A549 (cell line): Measurements from ENCODE around the gene THBD. TPM values are rescaled to one million over a fixed set of nuclear protein-coding genes. Genes with fewer than 3 reads are reported as not detected.

Source experiments
- ATAC-seq, 2 experiments: fragments of 200-7000 bp in 1 of 2; fragments of >200 bp in 1 of 2; cut with Nextera tagmentation in 1 of 2; cut with Tn5 transposase in 1 of 2; 3 replicates each; pipeline versions ENCODE4 v1.8.0 to v1.9.1; 2018 to 2020; ENCODE audit warnings: mild to moderate bottlenecking in 1 of 2, moderate library complexity in 1 of 2
- CTCF ChIA-PET: fragments of 300-600 bp; sonication (Branson Sonifier 250); formaldehyde crosslinking; extraction: SDS; loops from one replicate; lab custom pipeline; 2021; ENCODE audit warnings: antibody characterized with exemption, inconsistent platforms; lab: Yijun Ruan, JAX
- POLR2A ChIA-PET: fragments of 350-600 bp; formaldehyde crosslinking; extraction: SDS; loops from one replicate; lab custom pipeline; 2021; ENCODE audit warnings: antibody characterized with exemption, inconsistent platforms; lab: Yijun Ruan, JAX
- DNase-seq, 2 experiments: peaks; one replicate each; pipeline versions ENCODE4 v3.0.0 to v3.0.0-alpha.2; 2011 to 2016; ENCODE audit warnings: low read depth in 1 of 2, low spot score in 1 of 2
- FAIRE-seq: peaks from 2 replicates; lab custom pipeline; 2011; peaks lifted over from hg19 to GRCh38; lab: Jason Lieb, UNC
- H3K27ac ChIP-seq, 2 experiments: fragments of >200 bp; sonication (Bioruptor Twin); formaldehyde crosslinking; 3 replicates each; pipeline ENCODE4 v1.5.1; 2016 to 2017
- H3K4me1 ChIP-seq: fragments of >200 bp; sonication (Bioruptor Twin); formaldehyde crosslinking; 3 replicates; pipeline ENCODE4 v1.6.1; 2016
- H3K4me2 ChIP-seq: fragments of >200 bp; sonication (Bioruptor Twin); formaldehyde crosslinking; 3 replicates; pipeline ENCODE4 v1.6.1; 2016
- H3K4me3 ChIP-seq: fragments of >200 bp; sonication (Bioruptor Twin); formaldehyde crosslinking; 3 replicates; pipeline ENCODE4 v1.5.1; 2016
- H3K9me3 ChIP-seq: fragments of >200 bp; sonication (Bioruptor Twin); formaldehyde crosslinking; 3 replicates; pipeline ENCODE4 v1.6.1; 2016
- ATOH8 ChIP-seq: fragments of 250-450 bp; sonication (Bioruptor Pico); IDR thresholded peaks from 2 replicates; pipeline ENCODE4 v1.5.0; 2020; ENCODE audit warnings: low read depth, mild to moderate bottlenecking, moderate library complexity
- CBX2 ChIP-seq: fragments of 200-600 bp; sonication (generic); IDR thresholded peaks from 2 replicates; pipeline ENCODE4 v1.6.1; 2016; ENCODE audit warnings: low read depth, mild to moderate bottlenecking, borderline replicate concordance
- EHF ChIP-seq: fragments of 250-450 bp; sonication (Bioruptor Pico); IDR thresholded peaks from 2 replicates; pipeline ENCODE4 v1.5.0; 2020; ENCODE audit warnings: mild to moderate bottlenecking
- ELK1 ChIP-seq: fragments of 150-350 bp; IDR thresholded peaks from 2 replicates; pipeline ENCODE4 v1.6.1; 2014; ENCODE audit warnings: low read depth, mild to moderate bottlenecking, low read length
- FOSL2 ChIP-seq, 2 experiments: fragments of 450-650 bp in 1 of 2; fragments of >200 bp in 1 of 2; sonication (Bioruptor Twin) in 1 of 2; formaldehyde crosslinking; IDR thresholded peaks; 2 replicates each; pipeline versions ENCODE4 v1.5.0 to v1.6.1; 2016 to 2020; ENCODE audit warnings: mild to moderate bottlenecking in 1 of 2, moderate library complexity in 1 of 2
- HES2 ChIP-seq: fragments of >200 bp; sonication (Bioruptor Twin); formaldehyde crosslinking; IDR thresholded peaks from 2 replicates; pipeline ENCODE4 v1.6.1; 2016
- HMGXB4 ChIP-seq: fragments of 250-450 bp; sonication (Bioruptor Pico); IDR thresholded peaks from 2 replicates; pipeline ENCODE4 v1.5.0; 2021; ENCODE audit warnings: mild to moderate bottlenecking, moderate library complexity, borderline replicate concordance
- HOXA7 ChIP-seq: fragments of 250-450 bp; sonication (Bioruptor Pico); IDR thresholded peaks from 2 replicates; pipeline ENCODE4 v1.5.0; 2020; ENCODE audit warnings: mild to moderate bottlenecking, moderate library complexity
- HOXB13 ChIP-seq: fragments of 250-450 bp; sonication (Bioruptor Pico); IDR thresholded peaks from 2 replicates; pipeline ENCODE4 v1.5.0; 2020; ENCODE audit warnings: low read depth, mild to moderate bottlenecking, moderate library complexity
- JUN ChIP-seq, 2 experiments: fragments of >200 bp; sonication (Bioruptor Twin); formaldehyde crosslinking; IDR thresholded peaks; 2 replicates in 1 of 2; 3 replicates in 1 of 2; pipeline ENCODE4 v1.6.1; 2016 to 2017
- NR3C1 ChIP-seq: fragments of >200 bp; sonication (Bioruptor Twin); formaldehyde crosslinking; IDR thresholded peaks from 3 replicates; pipeline ENCODE4 v1.6.1; 2017
- POLR2A ChIP-seq: IDR thresholded peaks from 2 replicates; pipeline ENCODE4 v1.6.1; 2012; ENCODE audit warnings: mild to moderate bottlenecking, low read length
- RAD21 ChIP-seq, 2 experiments: fragments of >200 bp in 1 of 2; sonication (Bioruptor Twin) in 1 of 2; formaldehyde crosslinking in 1 of 2; IDR thresholded peaks in 1 of 2; conservative IDR thresholded peaks in 1 of 2; 2 replicates in 1 of 2; 3 replicates in 1 of 2; pipeline ENCODE4 v1.6.1; 2012 to 2018; ENCODE audit warnings: inconsistent platforms in 1 of 2
- RFX5 ChIP-seq: fragments of 450-650 bp; IDR thresholded peaks from 2 replicates; pipeline ENCODE4 v1.7.1; 2014; ENCODE audit warnings: antibody characterized with exemption, mild to moderate bottlenecking, moderate library complexity
- TP53 ChIP-seq: fragments of 250-450 bp; sonication (Bioruptor Pico); IDR thresholded peaks from 2 replicates; pipeline ENCODE4 v1.5.0; 2021; ENCODE audit warnings: mild to moderate bottlenecking, moderate library complexity
- ZC3H11A ChIP-seq: fragments of 450-650 bp; IDR thresholded peaks from 2 replicates; pipeline ENCODE4 v1.6.1; 2014; ENCODE audit warnings: antibody characterized with exemption, mild to moderate bottlenecking
- WGBS: methylation state at CpG from one replicate; pipeline ENCODE4 v1.1.6; 2017; ENCODE audit errors: missing lambda C conversion rate; 5-methylcytosine and 5-hydroxymethylcytosine counted together
- polyA plus RNA-seq, 4 experiments: library from polyadenylated mRNA; depleted of rRNA in 3 of 4; stranded (reverse); fragments of >200 nt; fragmentation: RNase III in 1 of 4; extraction: RNeasy Plus Mini Kit Qiagen cat#74134 plus additional on column Dnase treatment in 1 of 4; gene quantifications; 2 replicates in 3 of 4; 3 replicates in 1 of 4; pipeline ENCODE4 v1.2.3, GENCODE V29; 2011 to 2017

THBD gene
- polyA plus RNA-seq, 2 of the 4 experiments (the other 2 are of a cell fraction), result 25.8 to 29.6 TPM

GRCh38 chr20:23024701-23025100 lies 24.8 kb downstream of the THBD start:
- Histone ChIP-seq H3K4me2 (no peak overlapping the region), H3K9me3 (no peaks in the 10 kb centered on the region), H3K27ac (no peak overlapping the region), H3K4me3 (no peak overlapping the region), H3K4me1 (peaks cover 11% of the 10 kb centered on the region; the same call in 1 of the 3 replicates)
- DNase-seq (no peak), ATAC-seq (no peak), FAIRE-seq (no peak)
- no peak for TF ChIP-seq ELK1
- TF ChIP-seq HOXA7 (CRISPR knock-in tag), result no peak
- no peak for TF ChIP-seq EHF (CRISPR knock-in tag)
- ChIA-PET CTCF (interaction anchor here (0.5 to 3.7 kb wide), 4 partner anchors 28 to 333 kb away, joined by 3 to 10 read pairs (median 4); partner anchors contain the start of gene CD93), POLR2A (no interaction called here)
- WGBS, result 83% methylated on average over 3 of the region's 3 CpGs

GRCh38 chr20:23023621-23024177 lies 25.8 kb downstream of the THBD start:
- Histone ChIP-seq H3K4me1 (peaks cover 11% of the 10 kb centered on the region; the same call in 1 of the 3 replicates), H3K4me3 (no peak overlapping the region), H3K4me2 (no peak overlapping the region), H3K9me3 (no peaks in the 10 kb centered on the region), H3K27ac (no peak overlapping the region)
- DNase-seq (no peak), ATAC-seq (no peak), FAIRE-seq (no peak)
- ChIA-PET POLR2A (no interaction called here), CTCF (interaction anchor here (1.9 kb wide), 1 partner anchor 29 kb away, joined by 4 read pairs; no protein-coding TSS in a partner anchor)
- WGBS, result 88% methylated on average over 10 of the region's 10 CpGs
- TF ChIP-seq HES2 (no peak), HOXB13 (CRISPR knock-in tag) (no peak), HMGXB4 (CRISPR knock-in tag) (no peak), RFX5 (no peak), JUN (IDR thresholded peaks at IDR 0.05) (no peak)

GRCh38 chr20:23022849-23023248 lies 26.6 kb downstream of the THBD start:
- 73% methylated on average over 4 of the region's 4 CpGs for WGBS
- TF ChIP-seq ATOH8 (CRISPR knock-in tag), result no peak
- no peak for TF ChIP-seq ZC3H11A
- no peak for TF ChIP-seq NR3C1
- TF ChIP-seq HES2, result no peak
- no peak for TF ChIP-seq HOXA7 (CRISPR knock-in tag)
- TF ChIP-seq RAD21 (conservative IDR thresholded peaks at IDR 0.05 in 1 of 2, IDR thresholded peaks at IDR 0.05 in 1 of 2), result no peak
- TF ChIP-seq CBX2, result no peak
- TF ChIP-seq TP53 (CRISPR knock-in tag), result no peak
- TF ChIP-seq FOSL2 (IDR thresholded peaks at IDR 0.05), result no peak
- no peak for TF ChIP-seq FOSL2 (CRISPR knock-in tag; IDR thresholded peaks at IDR 0.05)
- no peak for TF ChIP-seq POLR2A
- TF ChIP-seq, all 56 proteins: peak for 0
- H3K9me3 ChIP-seq, result no peaks in the 10 kb centered on the region
- ChIA-PET CTCF (interaction anchor here (0.7 to 2.1 kb wide), 4 partner anchors 11 to 30 kb away, joined by 3 to 6 read pairs (median 4); no protein-coding TSS in a partner anchor), POLR2A (no interaction called here)
- ATAC-seq, result no peak
- FAIRE-seq, result no peak
- H3K4me3 ChIP-seq, result no peak overlapping the region
- no peak overlapping the region for H3K27ac ChIP-seq
- DNase-seq, result no peak
- H3K4me2 ChIP-seq, result no peak overlapping the region
- peaks cover 11% of the 10 kb centered on the region; the same call in 1 of the 3 replicates for H3K4me1 ChIP-seq
